GM12872 (cell line): Measurements from ENCODE around the gene ITPRIP.

Source experiments
- TF ChIP-seq, protein P1 (sequence below): IDR thresholded peaks from 3 replicates; pipeline ENCODE4 v1.5.1; 2011; ENCODE audit warnings: low read depth, mild to moderate bottlenecking, low read length, moderate library complexity; ENCODE audit not compliant: insufficient read depth

The ITPRIP gene

DNA sequence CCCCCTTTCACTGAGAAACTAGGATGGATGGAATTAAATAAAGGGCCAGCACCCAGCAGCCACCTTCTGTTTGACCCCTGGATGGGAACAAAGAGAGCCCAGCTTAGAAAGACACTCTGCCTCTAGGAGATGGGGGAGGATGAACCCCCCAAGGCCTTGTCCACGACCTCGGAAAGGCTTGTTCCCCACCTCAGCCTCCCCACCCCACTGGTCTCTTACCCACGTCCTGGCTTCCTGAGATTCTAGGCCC, 9.7 kb downstream of the ITPRIP start:
- TF ChIP-seq, protein P1, sequence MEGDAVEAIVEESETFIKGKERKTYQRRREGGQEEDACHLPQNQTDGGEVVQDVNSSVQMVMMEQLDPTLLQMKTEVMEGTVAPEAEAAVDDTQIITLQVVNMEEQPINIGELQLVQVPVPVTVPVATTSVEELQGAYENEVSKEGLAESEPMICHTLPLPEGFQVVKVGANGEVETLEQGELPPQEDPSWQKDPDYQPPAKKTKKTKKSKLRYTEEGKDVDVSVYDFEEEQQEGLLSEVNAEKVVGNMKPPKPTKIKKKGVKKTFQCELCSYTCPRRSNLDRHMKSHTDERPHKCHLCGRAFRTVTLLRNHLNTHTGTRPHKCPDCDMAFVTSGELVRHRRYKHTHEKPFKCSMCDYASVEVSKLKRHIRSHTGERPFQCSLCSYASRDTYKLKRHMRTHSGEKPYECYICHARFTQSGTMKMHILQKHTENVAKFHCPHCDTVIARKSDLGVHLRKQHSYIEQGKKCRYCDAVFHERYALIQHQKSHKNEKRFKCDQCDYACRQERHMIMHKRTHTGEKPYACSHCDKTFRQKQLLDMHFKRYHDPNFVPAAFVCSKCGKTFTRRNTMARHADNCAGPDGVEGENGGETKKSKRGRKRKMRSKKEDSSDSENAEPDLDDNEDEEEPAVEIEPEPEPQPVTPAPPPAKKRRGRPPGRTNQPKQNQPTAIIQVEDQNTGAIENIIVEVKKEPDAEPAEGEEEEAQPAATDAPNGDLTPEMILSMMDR, result no peak

DNA sequence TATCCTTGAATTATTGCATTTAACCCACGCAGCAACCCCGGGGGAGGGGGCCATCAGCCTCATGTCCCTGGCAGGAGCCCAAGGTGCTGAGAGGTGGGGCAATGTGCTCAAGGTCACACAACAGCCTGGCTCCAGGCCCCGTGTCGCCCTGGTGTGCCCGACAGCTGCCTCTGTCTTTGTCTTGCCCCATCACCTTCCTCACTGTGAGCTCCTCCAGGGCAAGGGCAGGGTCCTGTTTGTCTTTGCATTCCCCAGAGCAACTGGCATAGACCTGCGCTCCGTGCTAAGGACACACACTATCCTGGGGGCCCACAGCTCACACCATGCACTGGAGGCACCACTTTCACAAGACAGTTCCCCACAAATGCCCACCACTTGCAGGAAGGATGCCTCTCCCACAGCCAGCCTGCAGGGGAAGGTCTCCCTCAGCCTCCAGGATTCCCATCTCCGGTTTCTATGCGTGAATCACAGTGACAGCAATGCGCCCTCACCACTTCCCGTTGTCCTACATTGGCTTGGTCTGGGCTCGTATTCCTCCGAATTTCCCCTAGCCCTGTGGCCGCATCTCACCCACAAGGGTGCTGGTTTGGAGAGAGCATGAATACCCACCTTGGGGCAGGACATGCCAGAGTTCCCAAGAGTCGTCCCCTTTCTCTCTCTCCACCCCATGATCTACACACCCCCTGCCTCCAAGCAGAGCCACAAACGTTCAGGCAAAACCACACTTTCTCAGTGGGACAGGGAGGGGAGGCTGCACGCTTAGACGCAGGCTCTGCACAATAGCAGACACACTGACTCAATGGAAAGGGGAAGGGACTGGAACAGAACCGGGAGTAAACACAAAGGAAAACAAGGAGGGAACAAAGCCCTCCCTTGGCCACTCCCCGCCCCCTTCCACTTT, 10.3 kb downstream of the ITPRIP start:
- TF ChIP-seq, protein P1, result no peak

DNA sequence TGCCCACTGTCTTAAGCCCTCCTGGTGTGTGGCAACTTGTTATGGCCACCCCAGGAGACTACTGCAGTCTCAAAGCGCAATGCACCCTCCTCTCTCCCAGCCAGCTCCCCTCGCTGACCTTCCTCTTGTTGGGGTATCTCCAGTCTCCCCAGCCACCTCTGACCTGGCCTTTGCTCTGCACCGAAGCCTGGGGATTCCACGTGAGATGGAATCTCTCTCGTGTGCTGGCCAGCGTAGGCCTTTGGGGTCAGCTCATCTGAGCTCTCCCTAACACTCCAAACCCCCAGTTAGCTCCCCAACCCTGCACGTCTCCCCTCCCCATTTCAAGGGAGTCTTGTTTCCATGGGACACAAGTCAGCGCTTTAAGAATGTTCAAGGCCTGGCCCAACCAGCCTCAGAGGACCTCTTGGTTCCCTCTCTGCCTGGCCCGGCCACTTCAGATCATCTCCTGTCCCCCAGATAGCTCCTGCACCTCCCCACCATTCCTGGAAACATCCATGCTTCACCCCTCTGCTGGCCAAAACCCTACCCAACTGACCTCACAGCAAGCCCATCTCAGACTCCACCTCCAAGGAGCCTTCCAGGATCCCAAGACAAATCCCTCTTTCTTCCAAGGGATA, 11.2 kb downstream of the ITPRIP start:
- TF ChIP-seq, protein P1, result no peak

DNA sequence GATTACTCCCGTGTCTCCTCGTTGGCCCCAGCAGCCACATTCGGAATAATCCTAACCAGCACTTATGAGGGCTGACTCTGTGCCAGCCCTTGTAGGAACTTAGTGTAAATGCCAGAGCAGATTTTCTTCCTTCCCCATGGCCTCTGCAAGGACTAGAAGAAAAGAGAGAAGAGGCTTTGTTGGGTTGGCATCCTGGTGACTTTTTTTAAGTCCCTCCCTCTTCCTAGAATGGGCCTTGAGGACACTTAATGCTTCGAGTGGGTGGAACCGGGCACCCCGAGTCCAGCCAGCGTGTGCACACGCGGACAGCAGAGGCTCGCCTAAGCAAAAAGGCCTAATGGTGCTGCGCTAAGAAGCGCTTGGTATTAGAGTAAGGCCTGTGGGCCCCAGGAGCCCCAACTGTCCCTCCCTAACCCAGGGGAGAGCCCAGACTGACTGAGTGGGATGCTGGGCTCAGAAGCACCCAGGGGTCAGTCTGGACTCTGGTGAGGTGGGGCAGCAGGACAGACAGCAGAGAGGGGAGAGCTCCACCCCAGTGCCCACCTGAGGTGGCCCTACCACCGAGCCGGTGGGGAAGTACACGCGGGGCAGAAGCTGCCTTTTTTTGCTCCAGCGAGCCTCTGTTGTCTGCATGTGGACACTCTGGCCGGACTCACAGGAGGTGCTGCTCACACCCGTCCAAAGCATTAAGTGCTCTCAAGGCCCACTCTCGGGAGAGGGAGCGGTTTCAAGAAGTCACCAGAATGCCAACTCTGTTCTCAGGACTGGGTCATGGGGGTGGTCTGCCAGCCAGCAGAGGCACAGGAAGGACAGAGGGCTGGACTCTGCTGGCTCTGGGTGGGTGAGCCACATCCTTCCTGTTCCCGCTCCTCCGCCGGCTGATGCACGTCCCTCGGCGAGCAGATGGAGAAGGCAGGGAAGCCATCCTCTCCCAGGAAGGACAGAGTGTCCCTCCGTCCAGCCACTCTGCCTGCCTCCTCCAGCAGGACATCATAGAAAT, 12.5 kb downstream of the ITPRIP start:
- TF ChIP-seq, protein P1, result no peak

DNA sequence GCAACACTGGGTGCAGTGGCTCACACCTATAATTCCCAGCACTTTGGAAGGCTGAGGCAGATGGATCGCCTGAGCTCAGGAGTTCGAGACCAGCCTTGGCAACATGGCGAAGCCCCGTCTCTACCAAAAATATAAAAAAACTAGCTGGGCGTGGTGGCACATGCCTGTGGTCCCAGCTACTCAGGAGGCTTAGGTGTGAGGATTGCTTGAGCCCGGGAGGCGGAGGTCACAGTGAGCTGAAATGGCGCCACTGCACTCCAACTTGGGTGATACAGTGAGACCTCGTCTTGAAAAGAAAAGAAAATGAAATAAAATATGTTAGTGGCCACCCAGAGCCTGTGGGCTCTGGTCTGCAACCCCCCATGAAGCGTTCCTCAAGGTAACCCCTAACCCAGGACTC, 13.3 kb downstream of the ITPRIP start:
- TF ChIP-seq, protein P1, result no peak

DNA sequence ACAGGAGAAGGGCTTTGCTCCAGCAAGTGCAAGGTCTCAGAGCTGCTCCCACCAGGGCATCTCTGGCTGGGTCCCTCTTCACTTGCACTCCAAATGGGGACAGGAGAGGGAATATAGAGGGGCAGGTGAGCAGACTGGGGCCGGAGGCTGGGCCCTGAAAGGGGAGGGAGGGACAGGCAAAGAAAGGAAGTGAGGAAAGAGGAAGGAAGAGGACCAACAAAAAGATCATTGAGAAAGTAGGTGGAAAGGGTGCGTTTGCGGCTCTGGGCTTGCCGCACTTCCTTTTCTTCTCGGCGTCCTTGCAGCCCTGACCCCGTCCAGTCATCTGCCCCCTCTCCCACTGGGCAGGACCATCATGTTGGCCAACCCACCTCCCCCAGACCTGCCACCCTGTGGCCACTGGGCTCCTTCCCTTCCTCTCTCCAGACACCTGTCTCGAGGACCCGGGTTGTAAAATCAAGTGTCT, 14.0 kb downstream of the ITPRIP start:
- TF ChIP-seq, protein P1, result no peak

DNA sequence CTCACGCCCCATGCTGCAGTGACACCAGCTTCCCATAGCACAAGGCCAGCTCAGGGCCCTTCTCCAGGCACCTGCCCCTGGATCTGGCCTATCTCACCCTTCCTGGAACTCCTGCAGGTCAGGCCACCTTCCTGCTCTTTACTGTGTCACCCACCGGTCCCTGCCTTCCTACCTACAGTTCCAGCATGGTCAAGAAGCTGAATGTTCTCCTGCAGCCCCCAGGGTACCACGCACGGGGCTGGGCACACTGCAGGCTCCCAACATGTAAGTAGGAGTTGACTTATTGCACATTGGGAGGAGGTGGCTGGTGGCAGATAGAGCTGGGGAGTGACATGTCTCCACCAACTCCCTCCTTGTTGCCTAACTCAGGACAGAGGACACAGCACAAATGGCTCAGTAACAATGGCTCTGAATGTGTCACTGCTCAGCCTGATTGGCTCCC, 14.5 kb downstream of the ITPRIP start:
- TF ChIP-seq, protein P1, result no peak
